ENCODE measurements around the gene INSM1.

DNA sequence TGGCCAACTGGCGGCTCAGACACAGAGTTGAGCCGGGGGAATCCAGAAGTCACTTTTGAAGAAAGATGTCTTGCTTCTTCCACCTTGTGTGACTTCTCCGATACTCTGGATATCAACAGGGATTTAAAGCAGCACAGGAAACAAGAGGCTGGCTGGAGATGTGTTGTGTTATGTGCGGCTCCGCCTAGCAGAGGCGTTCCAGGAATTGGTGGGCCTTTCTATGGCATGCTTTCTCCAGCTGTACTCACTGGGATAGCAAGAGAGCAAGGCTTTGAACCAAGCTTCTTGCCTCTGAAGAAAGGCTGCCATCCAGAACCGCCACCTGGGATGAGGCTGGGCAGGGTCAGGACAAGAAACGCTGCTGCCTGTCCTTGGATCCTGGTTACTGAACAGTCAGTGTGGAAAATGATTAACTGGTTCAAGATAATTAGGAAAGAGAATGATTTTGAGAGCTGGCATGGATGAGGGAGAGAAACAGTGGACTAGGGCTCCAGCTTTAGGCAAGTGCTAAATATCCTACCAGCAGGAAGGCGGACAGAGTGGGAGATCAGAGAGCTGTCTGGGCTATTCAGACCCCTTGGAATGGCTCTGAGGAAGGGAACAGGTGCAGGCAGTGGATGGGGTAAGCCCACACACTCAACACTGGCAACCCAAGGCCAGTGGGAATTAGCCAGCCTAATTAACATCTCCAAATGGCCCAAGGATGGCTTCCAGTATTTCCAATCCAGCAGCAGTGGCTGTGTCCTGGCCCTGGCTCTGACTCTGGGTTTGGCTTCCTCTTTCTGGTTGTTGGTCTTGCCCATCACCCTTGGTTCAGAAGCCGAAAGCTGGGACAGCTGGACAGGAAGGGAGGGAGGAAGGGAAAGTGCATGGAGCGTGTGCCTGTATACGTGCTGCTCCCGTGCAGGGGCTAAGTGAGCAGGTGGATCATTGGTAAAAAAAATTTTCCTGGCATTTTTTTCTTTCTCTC, 31.9 kb downstream of the INSM1 start:
- TF ChIP-seq POLR2A (IDR thresholded peaks at IDR 0.05; ENCODE audit: low read depth, low read length) (no peak), POLR2AphosphoS5 (IDR thresholded peaks at IDR 0.05; ENCODE audit: low read depth, low read length) (no peak), TAF1 (IDR thresholded peaks at IDR 0.05; ENCODE audit: borderline replicate concordance, low read depth, low read length) (no peak)

Measured in GM12892 (cell line).